Keratinocyte (primary cell): ENCODE measurements around the gene TPTE.
"Not testable (repeated sequence)": the region's sequence is repeated elsewhere in the genome, so short reads cannot be mapped to it uniquely, and the experiment has no call there.

Source experiments
- EZH2 ChIP-seq: IDR thresholded peaks from one replicate; pipeline ENCODE4 v1.6.1; 2012; ENCODE audit warnings: inconsistent platforms, mild to moderate bottlenecking, low read length, moderate library complexity
- TF ChIP-seq, protein P1 (sequence below), 3 experiments: IDR thresholded peaks in 1 of 3; conservative IDR thresholded peaks in 1 of 3; optimal IDR thresholded peaks in 1 of 3; 2 replicates in 2 of 3; 3 replicates in 1 of 3; pipeline versions ENCODE3 to v1.5.1; 2011; ENCODE audit warnings: low read length in 3 of 3, mild to moderate bottlenecking in 3 of 3, moderate library complexity in 2 of 3, control low read depth in 1 of 3, inconsistent platforms in 1 of 3; ENCODE audit not compliant: insufficient read depth in 2 of 3; ENCODE audit errors: extremely low read depth in 1 of 3

DNA sequence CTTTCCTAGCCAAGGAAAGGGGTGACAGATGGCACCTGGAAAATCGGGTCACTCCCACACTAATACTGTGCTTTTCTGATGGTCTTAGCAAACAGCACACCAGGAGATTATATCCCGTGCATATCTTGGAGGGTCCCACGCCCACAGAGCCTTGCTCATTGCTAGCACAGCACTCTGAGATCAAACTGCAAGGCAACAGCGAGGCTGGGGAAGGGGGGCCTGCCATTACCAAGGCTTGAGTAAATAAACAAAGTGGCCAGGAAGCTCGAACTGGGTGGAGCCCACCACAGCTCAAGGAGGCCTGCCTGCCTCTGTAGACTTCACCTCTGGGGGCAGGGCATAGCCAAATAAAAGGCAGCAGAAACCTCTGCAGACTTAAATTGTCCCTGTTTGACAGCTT lies 109.9 kb downstream of the TPTE start:
- TF ChIP-seq, protein P1, sequence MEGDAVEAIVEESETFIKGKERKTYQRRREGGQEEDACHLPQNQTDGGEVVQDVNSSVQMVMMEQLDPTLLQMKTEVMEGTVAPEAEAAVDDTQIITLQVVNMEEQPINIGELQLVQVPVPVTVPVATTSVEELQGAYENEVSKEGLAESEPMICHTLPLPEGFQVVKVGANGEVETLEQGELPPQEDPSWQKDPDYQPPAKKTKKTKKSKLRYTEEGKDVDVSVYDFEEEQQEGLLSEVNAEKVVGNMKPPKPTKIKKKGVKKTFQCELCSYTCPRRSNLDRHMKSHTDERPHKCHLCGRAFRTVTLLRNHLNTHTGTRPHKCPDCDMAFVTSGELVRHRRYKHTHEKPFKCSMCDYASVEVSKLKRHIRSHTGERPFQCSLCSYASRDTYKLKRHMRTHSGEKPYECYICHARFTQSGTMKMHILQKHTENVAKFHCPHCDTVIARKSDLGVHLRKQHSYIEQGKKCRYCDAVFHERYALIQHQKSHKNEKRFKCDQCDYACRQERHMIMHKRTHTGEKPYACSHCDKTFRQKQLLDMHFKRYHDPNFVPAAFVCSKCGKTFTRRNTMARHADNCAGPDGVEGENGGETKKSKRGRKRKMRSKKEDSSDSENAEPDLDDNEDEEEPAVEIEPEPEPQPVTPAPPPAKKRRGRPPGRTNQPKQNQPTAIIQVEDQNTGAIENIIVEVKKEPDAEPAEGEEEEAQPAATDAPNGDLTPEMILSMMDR (optimal IDR thresholded peaks at IDR 0.05 in 1 of 3, IDR thresholded peaks at IDR 0.05 in 1 of 3, conservative IDR thresholded peaks at IDR 0.05 in 1 of 3; ENCODE audit: extremely low read depth in 1 of 3, insufficient read depth in 2 of 3, low read length in 3 of 3), result not testable (repeated sequence)
- not testable (repeated sequence) for TF ChIP-seq EZH2
